RWPE2 (cell line): ENCODE results near the gene SH2D6.
"Not testable (repeated sequence)": the region's sequence is repeated elsewhere in the genome, so short reads cannot be mapped to it uniquely, and the experiment has no call there.

ENCODE experiments used
- ATAC-seq: fragments of 200-7000 bp; cut with Tn5 transposase; 3 replicates; pipeline ENCODE4 v1.9.1; 2021; ENCODE audit warnings: low read depth
- DNase-seq: peaks from one replicate; pipeline ENCODE4 v3.0.0-alpha.2; 2020; ENCODE audit warnings: low spot score
- H3K27ac ChIP-seq: fragments of 450-650 bp; 2 replicates; pipeline ENCODE4 v1.5.1; 2017; ENCODE audit warnings: mild to moderate bottlenecking; ENCODE audit not compliant: poor library complexity, severe bottlenecking
- H3K27me3 ChIP-seq: fragments of 250-450 bp; sonication (Bioruptor Pico); 2 replicates; pipeline ENCODE4 v1.5.1; 2021; ENCODE audit warnings: mild to moderate bottlenecking, moderate library complexity; ENCODE audit not compliant: insufficient read depth, poor library complexity, severe bottlenecking
- H3K36me3 ChIP-seq: fragments of 250-450 bp; sonication (Bioruptor Pico); 2 replicates; pipeline ENCODE4 v1.5.1; 2020; ENCODE audit warnings: low read depth, mild to moderate bottlenecking, moderate library complexity
- H3K4me1 ChIP-seq: fragments of 250-450 bp; sonication (Bioruptor Pico); 2 replicates; pipeline ENCODE4 v1.5.1; 2021; ENCODE audit warnings: mild to moderate bottlenecking, moderate library complexity; ENCODE audit not compliant: insufficient read depth, poor library complexity, severe bottlenecking
- H3K4me3 ChIP-seq: fragments of 250-450 bp; sonication (Bioruptor Pico); 2 replicates; pipeline ENCODE4 v1.5.1; 2021; ENCODE audit warnings: mild to moderate bottlenecking, moderate library complexity; ENCODE audit not compliant: severe bottlenecking
- H3K9me3 ChIP-seq: fragments of 250-450 bp; sonication (Bioruptor Pico); 2 replicates; pipeline ENCODE4 v1.5.1; 2021; ENCODE audit warnings: mild to moderate bottlenecking, moderate library complexity; ENCODE audit not compliant: severe bottlenecking
- CTCF ChIP-seq: fragments of 450-650 bp; IDR thresholded peaks from one replicate; pipeline ENCODE4 v1.5.1; 2017; ENCODE audit warnings: mild to moderate bottlenecking, moderate library complexity; ENCODE audit not compliant: poor library complexity, severe bottlenecking

The SH2D6 gene

GRCh38 chr2:85409845-85410583 lies 8.5 kb upstream of the SH2D6 start, which contains the start of gene CAPG:
Gene CAPG, minus strand, starts transcription at chr2:85410366. Its CDS starts 8,221 bp downstream, at chr2:85402145.
- Histone ChIP-seq H3K4me3 (peak within 1 kb of the TSS; percentile 1), H3K27ac (peak within 1 kb of the TSS; percentile 80), H3K4me1 (peaks cover 19% of the 10 kb centered on the region), H3K27me3 (no peaks in the 10 kb centered on the region), H3K36me3 (peaks cover 23% of the 10 kb centered on the region; the same call in 1 of the 2 replicates), H3K9me3 (no peaks in the 10 kb centered on the region)
- ATAC-seq, result peak; percentile 77
- no peak for TF ChIP-seq CTCF
- DNase-seq, result peak; percentile 85

- H3K4me1 ChIP-seq, result peaks cover 19% of the 10 kb centered on the region
- ATAC-seq (peak; percentile 60), DNase-seq (no peak)
- peak overlapping the region; percentile 80 for H3K27ac ChIP-seq
- peaks cover 19% of the 10 kb centered on the region; the same call in 1 of the 2 replicates for H3K36me3 ChIP-seq
- no peaks in the 10 kb centered on the region for H3K9me3 ChIP-seq
- H3K27me3 ChIP-seq, result no peaks in the 10 kb centered on the region
- H3K4me3 ChIP-seq, result no peak overlapping the region
- no peak for TF ChIP-seq CTCF
Measured at GRCh38 chr2:85410584-85411404, 7.7 kb upstream of the SH2D6 start.

- Histone ChIP-seq H3K4me1 (peaks cover 19% of the 10 kb centered on the region), H3K4me3 (no peak overlapping the region), H3K27me3 (no peaks in the 10 kb centered on the region), H3K9me3 (no peaks in the 10 kb centered on the region), H3K36me3 (peaks cover 19% of the 10 kb centered on the region; the same call in 1 of the 2 replicates), H3K27ac (peak overlapping the region; percentile 80)
- no peak for TF ChIP-seq CTCF
- no peak for DNase-seq
- ATAC-seq, result no peak
Measured at GRCh38 chr2:85411405-85411748, 7.1 kb upstream of the SH2D6 start.

- no peak for DNase-seq
- Histone ChIP-seq H3K27ac (peak overlapping the region; percentile 80), H3K27me3 (no peaks in the 10 kb centered on the region), H3K4me1 (peaks cover 19% of the 10 kb centered on the region), H3K36me3 (0 out of 2 replicates have a peak, but pooled peaks cover 5% of the 10 kb centered on the region), H3K4me3 (peak overlapping the region; percentile 52), H3K9me3 (no peaks in the 10 kb centered on the region)
- TF ChIP-seq CTCF, result no peak
- peak; percentile 59 for ATAC-seq
Measured at GRCh38 chr2:85413592-85414420, 4.7 kb upstream of the SH2D6 start.

- H3K27me3 ChIP-seq, ATAC-seq, DNase-seq, H3K9me3 ChIP-seq, H3K4me3 ChIP-seq, H3K36me3 ChIP-seq: not testable (repeated sequence)
- peak overlapping the region; percentile 80 for H3K27ac ChIP-seq
- peaks cover 22% of the 10 kb centered on the region for H3K4me1 ChIP-seq
Measured at GRCh38 chr2:85414421-85414759, 4.1 kb upstream of the SH2D6 start.
